Right lung (tissue), 5 donors: ENCODE results near the gene CACNB4. TPM values are rescaled to one million over a fixed set of nuclear protein-coding genes. Genes with fewer than 3 reads are reported as not detected.
"Not testable (repeated sequence)": the region's sequence is repeated elsewhere in the genome, so short reads cannot be mapped to it uniquely, and the experiment has no call there.

Experiments used
- DNase-seq, 2 donors: peaks; one replicate each; pipeline ENCODE4 v3.0.0-alpha.2; 2013
- polyA plus RNA-seq, 5 donors: library from polyadenylated mRNA; unstranded; fragments of 120-200 nt; gene quantifications; one replicate each; pipeline versions ENCODE4 v1.2.1 to v1.2.3, GENCODE V29; 2013; ENCODE audit warnings: inconsistent platforms in 1 of 5, low replicate concordance in 1 of 5; ENCODE audit not compliant: insufficient read length in 5 of 5, insufficient read depth in 1 of 5

CACNB4 gene
- polyA plus RNA-seq, 5 donors = 4.2 to 12.8 (median 9.3) TPM

GRCh38 chr2:152025678-152026287, 73.1 kb downstream of the CACNB4 start:
- peak; percentile 63 to 73 for DNase-seq

GRCh38 chr2:152024477-152024876, 74.4 kb downstream of the CACNB4 start:
- no peak for DNase-seq

GRCh38 chr2:152022090-152022489, 76.8 kb downstream of the CACNB4 start:
- DNase-seq = no peak

GRCh38 chr2:152021001-152021400, 77.8 kb downstream of the CACNB4 start:
- DNase-seq = not testable (repeated sequence)

- no peak for DNase-seq
These were observed 79.1 kb downstream of the CACNB4 start for GRCh38 chr2:152019732-152020131.

GRCh38 chr2:152016181-152017120, 82.4 kb downstream of the CACNB4 start:
- no peak for DNase-seq

GRCh38 chr2:152015552-152015951, 83.3 kb downstream of the CACNB4 start:
- DNase-seq = no peak

GRCh38 chr2:152012697-152013096, 86.1 kb downstream of the CACNB4 start:
- no peak for DNase-seq

GRCh38 chr2:152011724-152012123, 87.1 kb downstream of the CACNB4 start:
- no peak for DNase-seq

- no peak for DNase-seq
These were observed 93.2 kb downstream of the CACNB4 start for GRCh38 chr2:152005607-152006006.

- DNase-seq = not testable (repeated sequence)
These were observed 95.6 kb downstream of the CACNB4 start for GRCh38 chr2:152003283-152003682.

- no peak for DNase-seq
These were observed 99.8 kb downstream of the CACNB4 start for GRCh38 chr2:151999053-151999452.

GRCh38 chr2:151996243-151997003, 102.4 kb downstream of the CACNB4 start:
- DNase-seq = no peak

GRCh38 chr2:151995161-151995557, 103.7 kb downstream of the CACNB4 start:
- no peak for DNase-seq

- DNase-seq = not testable (repeated sequence)
These were observed 104.7 kb downstream of the CACNB4 start for GRCh38 chr2:151994178-151994577.

- DNase-seq = no peak
These were observed 107.8 kb downstream of the CACNB4 start for GRCh38 chr2:151991010-151991409.

GRCh38 chr2:151989378-151989777, 109.5 kb downstream of the CACNB4 start:
- DNase-seq = no peak

- DNase-seq = no peak
These were observed 111.4 kb downstream of the CACNB4 start for GRCh38 chr2:151987484-151987883.

GRCh38 chr2:151984424-151985083, 114.3 kb downstream of the CACNB4 start:
- no peak for DNase-seq

- DNase-seq = no peak
These were observed 115.6 kb downstream of the CACNB4 start for GRCh38 chr2:151983221-151983620.

GRCh38 chr2:151981886-151982285, 117.0 kb downstream of the CACNB4 start:
- no peak for DNase-seq

- DNase-seq = no peak
These were observed 119.2 kb downstream of the CACNB4 start for GRCh38 chr2:151979694-151980093.
